NCI-H1694 (cell line): ENCODE measurements around the gene TRH.
"Not testable (repeated sequence)": the region's sequence is repeated elsewhere in the genome, so short reads cannot be mapped to it uniquely, and the experiment has no call there.

Source experiments
- DNase-seq: peaks from one replicate; lab custom pipeline; 2025; lab: John Stamatoyannopoulos, UW

Gene TRH

GRCh38 chr3:129965937-129966336 lies 8.6 kb upstream of the TRH start:
- no peak for DNase-seq

DNA sequence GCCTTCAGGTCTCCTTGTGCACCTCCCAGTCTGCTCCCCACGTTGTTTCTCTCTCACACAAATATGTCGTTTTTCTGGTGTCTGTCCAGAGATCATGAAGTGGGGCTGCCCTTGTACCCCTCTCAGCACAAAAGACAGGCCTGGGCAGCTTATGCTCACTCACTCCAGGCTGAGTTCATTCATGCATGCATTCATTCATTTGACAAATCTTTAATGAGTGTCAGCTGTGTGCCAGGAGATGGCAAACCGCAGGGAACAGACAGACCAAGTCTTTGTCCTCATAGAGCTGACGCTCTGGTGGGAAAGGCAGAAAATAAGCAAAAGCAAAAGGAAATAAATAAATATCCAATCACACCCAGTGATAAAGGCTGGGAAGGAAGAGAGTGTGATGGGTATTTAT lies 7.6 kb upstream of the TRH start:
- DNase-seq: no peak

DNA sequence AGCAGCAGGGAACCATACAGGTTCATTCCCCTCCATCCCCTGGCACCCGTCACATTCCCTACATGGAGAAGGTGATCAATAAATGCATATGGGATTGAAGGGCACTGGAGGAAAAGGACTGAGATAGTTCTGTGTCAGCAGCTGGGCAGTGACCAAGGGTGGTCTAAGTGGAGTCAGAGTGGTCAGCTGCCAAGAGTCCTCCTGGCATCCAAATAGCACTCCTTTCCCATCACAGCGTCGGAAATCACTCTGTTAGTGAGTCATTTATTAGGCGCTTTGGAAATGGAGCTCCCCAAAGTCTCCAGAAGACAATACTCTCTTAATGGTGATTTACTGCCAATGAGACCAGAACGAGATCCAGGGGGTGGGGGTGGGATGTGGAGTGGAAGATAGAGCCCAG lies 6.8 kb upstream of the TRH start:
- DNase-seq: no peak

DNA sequence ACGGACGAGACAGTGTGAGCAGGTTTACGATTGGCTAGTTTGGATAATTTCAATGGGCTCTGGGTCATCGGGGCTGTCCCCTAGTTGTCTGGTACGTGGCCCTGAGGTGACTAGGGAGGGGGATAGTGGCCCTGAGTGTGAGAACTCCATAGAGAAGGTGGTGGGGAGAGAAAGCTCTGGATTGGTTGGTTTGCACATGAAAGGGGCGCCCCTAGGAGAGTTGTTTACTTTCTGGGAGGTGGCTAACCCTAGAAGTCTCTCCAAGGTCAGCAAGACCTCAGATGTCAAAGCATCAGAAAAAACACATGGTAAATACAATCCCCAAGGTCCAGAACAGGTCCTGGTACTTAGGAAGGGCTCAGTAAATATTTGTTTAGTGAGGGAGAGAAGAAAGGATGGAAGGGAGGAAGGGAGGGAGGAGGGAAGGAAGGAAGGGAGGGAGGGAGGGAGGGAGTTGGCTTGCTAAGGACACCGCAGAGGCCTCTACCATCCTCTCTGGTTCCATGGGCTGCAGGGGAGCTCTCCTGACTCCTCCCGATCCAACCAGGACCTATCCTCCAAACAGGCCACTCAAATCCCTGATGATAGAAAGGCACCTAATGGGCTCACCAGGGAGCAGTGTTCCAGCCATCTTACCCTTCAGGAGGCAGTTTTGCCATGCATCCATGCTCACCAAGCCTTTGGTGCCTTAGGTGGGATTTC lies 3.0 kb upstream of the TRH start:
- DNase-seq: no peak

DNA sequence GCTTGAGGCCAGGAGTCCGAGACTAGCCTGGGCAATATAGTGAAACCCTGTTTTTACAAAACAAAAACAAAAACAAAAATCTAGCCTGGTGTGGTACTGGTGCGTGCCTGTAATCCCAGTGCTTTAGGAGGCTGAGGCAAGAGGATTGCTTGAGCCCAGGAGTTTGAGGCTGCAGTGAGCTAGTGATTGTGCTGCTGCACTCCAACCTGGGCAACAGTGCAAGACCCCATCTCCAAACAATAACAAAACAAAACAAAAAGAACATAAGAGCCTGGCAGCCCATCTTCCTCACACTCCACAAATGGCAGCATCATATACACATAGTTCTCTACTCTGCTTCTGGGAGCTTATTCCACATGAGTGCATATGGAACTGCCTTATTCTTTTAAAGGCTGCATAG lies 2.2 kb upstream of the TRH start:
- no peak for DNase-seq

- DNase-seq: no peak
Observed at GRCh38 chr3:129973853-129974563, 512 bp upstream of the TRH start.

GRCh38 chr3:129974833-129975704 lies 549 bp downstream of the TRH start:
- DNase-seq: no peak

GRCh38 chr3:129975705-129976048 lies 1.2 kb downstream of the TRH start:
- no peak for DNase-seq

DNA sequence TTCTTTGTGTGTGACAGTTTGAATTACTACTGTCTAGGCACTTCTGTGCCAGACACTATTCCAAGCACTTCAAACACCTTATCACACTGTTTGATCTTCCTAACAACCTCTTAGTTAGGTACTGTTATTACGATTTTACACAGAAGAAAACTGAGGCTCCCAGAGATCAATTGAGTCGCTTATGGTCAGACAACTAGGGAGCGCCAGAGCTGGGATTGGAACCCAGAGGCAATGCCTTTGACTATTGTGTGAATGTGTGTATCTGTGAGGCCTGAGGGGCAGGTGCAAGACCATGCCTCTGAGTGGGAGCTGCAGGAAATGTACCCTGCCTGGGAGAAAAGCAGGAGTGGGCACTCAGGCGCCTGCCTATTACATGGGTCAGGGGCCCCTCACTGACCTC lies 1.8 kb downstream of the TRH start:
- DNase-seq: no peak

- DNase-seq: no peak
Observed at GRCh38 chr3:129978123-129978522, 3.6 kb downstream of the TRH start.

DNA sequence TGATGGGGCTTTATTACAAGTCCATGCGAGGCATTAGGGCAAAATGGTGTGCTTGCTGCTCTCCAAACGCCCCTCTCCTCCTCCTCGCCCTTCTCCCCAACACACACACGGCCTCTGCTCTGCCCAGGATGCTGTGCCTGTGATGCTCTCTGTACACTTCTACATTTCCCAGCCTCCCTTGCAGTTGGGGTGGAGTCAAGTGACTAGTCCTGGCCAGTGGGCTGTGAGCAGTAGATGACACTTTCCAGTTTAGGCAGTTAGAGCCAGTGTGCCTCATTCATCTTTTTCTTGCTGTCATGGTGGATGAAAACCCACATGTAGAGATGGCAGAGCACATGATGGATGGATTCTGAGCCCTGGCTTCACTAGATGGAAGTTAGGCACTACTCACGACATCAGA lies 5.4 kb downstream of the TRH start:
- DNase-seq: no peak

GRCh38 chr3:129983561-129983960 lies 9.0 kb downstream of the TRH start:
- DNase-seq: no peak

GRCh38 chr3:129984125-129984524 lies 9.6 kb downstream of the TRH start:
- no peak for DNase-seq

- DNase-seq: no peak
Observed at GRCh38 chr3:129985113-129985512, 10.6 kb downstream of the TRH start.

DNA sequence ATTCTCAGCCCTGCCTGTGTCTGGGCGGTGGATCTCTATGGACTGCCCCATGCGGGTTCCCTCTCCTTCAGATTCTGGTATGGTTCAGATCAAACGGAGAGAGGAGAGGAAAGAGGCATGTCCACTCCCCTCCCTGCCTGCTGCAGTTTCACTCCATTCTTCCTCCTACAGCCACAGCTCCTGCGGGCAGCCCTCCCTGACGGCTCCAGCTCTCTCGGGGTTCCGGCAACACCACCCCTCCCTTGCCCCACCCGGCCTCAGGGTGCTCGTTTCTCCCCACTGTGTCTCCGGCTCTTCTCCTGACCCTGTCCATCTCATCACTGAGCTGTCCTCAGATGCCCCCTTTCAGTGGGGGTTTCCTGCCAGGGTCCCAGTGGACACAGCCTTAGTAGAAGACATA lies 13.9 kb downstream of the TRH start:
- DNase-seq: no peak

GRCh38 chr3:129989414-129989813 lies 14.9 kb downstream of the TRH start:
- no peak for DNase-seq

DNA sequence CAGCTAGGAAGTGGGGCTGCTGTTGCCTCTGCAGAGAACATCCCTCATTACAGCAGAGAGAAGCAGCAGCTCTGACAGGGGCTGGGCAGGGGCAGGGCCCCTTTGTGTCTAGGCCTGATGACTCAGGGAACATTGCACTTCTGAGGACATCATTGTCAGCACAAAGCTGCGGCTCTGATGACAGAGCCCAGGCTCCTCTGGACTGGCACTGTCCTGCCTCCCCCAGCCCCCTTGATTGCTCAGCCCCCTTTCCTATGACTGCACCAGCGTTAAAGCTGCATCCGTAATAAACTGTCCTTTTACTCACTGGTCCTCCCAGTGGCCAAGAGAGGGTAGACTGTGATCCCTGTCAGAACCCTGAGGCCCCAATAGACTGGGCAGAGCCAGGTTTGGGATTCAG lies 18.3 kb downstream of the TRH start:
- DNase-seq: no peak

GRCh38 chr3:129994883-129995559 lies 20.5 kb downstream of the TRH start:
- DNase-seq: peak; percentile 34

GRCh38 chr3:129996073-129996472 lies 21.6 kb downstream of the TRH start:
- DNase-seq: no peak

DNA sequence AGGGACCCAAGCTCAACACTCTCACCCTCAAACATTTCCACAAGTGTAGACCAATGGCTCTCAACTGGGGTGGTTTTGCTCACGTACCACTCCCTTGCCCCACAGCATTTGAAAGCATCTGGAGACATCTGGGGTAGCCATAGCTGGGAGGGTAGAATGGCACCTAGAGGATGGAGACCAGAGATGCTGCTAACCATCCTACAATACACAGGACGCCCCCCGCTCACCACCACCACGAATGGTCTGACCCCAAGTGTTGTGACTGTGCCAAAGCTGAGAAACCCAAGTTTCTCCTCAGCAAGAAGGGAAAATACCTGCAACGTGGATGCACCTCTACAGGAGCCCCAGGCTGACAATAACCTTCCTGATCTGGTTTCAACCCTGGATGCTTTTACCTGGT lies 24.7 kb downstream of the TRH start:
- not testable (repeated sequence) for DNase-seq

DNA sequence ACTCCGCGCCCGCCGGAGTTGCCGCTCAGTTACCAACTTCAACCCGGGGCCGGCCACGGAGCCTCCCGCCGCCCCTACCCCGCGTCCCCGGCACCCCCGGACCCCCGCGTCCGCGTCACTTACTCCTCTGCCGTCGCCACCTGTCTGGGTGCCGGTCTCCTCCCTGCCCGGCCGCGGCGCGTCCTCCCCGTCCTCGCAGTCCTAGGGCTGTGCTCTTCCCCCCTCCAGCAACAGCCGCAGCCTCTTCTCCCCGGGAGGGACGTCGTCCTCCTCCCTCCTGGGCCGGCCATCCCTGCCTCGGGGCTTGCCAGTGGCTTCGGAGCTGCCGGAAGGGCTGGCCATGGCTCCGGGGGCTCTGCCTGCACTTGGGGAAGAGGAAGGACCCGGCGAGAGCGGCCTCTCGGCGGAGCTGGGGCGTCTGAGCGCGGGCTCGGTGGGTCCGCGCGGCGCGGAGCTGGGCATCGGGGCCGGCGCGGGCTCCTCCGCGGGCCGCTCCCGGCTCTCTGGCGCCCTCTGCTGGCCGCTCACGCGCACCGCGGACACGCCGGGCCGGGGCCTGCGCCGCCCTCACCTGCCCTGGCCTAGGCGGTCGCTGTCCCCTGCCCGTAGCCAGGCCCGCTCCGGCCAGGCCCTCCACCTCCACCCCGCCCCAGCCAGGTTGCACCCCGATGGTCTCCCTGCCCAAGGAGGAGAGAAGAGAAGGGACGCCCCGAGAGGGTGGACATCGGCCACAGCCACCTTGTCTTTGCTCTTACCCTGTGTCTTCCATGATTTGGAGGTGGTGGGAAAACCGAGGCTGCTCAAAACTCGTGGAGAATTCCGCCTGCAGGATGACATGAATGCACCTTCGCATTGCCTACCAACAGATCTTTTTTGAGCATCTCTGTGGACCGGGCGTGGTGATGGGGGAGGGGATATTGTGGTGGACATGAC lies 28.4 kb downstream of the TRH start:
- DNase-seq: not testable (repeated sequence)
